Ishikawa (cell line): Measurements from ENCODE around the gene DNAH8.

Source experiments
- CEBPB ChIP-seq: IDR thresholded peaks from 2 replicates; pipeline ENCODE4 v1.6.1; 2012
- CREB1 ChIP-seq: IDR thresholded peaks from 2 replicates; pipeline ENCODE4 v1.6.1; 2012; ENCODE audit warnings: low read depth
- EGR1 ChIP-seq: IDR thresholded peaks from 2 replicates; pipeline ENCODE4 v1.6.1; 2012
- EP300 ChIP-seq: IDR thresholded peaks from 2 replicates; pipeline ENCODE4 v1.6.1; 2012; ENCODE audit warnings: borderline replicate concordance
- FOXM1 ChIP-seq: IDR thresholded peaks from 2 replicates; pipeline ENCODE4 v1.6.1; 2012; ENCODE audit warnings: low read depth, borderline replicate concordance
- MAX ChIP-seq: IDR thresholded peaks from 2 replicates; pipeline ENCODE4 v1.6.1; 2012
- NFIC ChIP-seq: IDR thresholded peaks from 2 replicates; pipeline ENCODE4 v1.6.1; 2012
- RAD21 ChIP-seq: IDR thresholded peaks from 2 replicates; pipeline ENCODE4 v1.6.1; 2012; ENCODE audit warnings: low read depth
- REST ChIP-seq: IDR thresholded peaks from 2 replicates; pipeline ENCODE4 v1.6.1; 2012; ENCODE audit warnings: low read depth, mild to moderate bottlenecking
- TAF1 ChIP-seq: IDR thresholded peaks from 2 replicates; pipeline ENCODE4 v1.6.1; 2012; ENCODE audit warnings: low read depth, mild to moderate bottlenecking
- TCF12 ChIP-seq: IDR thresholded peaks from 2 replicates; pipeline ENCODE4 v1.6.1; 2012; ENCODE audit warnings: low read depth
- TEAD4 ChIP-seq: IDR thresholded peaks from 2 replicates; pipeline ENCODE4 v1.6.1; 2012
- USF1 ChIP-seq: IDR thresholded peaks from 2 replicates; pipeline ENCODE4 v1.6.1; 2012
- YY1 ChIP-seq: IDR thresholded peaks from 2 replicates; pipeline ENCODE4 v1.6.1; 2012; ENCODE audit warnings: low read depth
- ZBTB7A ChIP-seq: IDR thresholded peaks from 2 replicates; pipeline ENCODE4 v1.6.1; 2012; ENCODE audit warnings: low read depth

The DNAH8 gene

GRCh38 chr6:39020136-39020535 is 305.0 kb downstream of the DNAH8 start:
- no peak for TF ChIP-seq TEAD4
- TF ChIP-seq USF1: no peak
- no peak for TF ChIP-seq EP300
- TF ChIP-seq EGR1: no peak
- TF ChIP-seq YY1: no peak
- no peak for TF ChIP-seq ZBTB7A
- no peak for TF ChIP-seq TAF1

- TF ChIP-seq TEAD4 (no peak), ZBTB7A (no peak), NFIC (no peak)
Observed at GRCh38 chr6:39021041-39021440, 305.9 kb downstream of the DNAH8 start.

- TF ChIP-seq FOXM1: no peak
- no peak for TF ChIP-seq EP300
- TF ChIP-seq TEAD4: no peak
- TF ChIP-seq ZBTB7A: no peak
- TF ChIP-seq NFIC: no peak
- TF ChIP-seq USF1: no peak
- no peak for TF ChIP-seq EGR1
- no peak for TF ChIP-seq REST
- no peak for TF ChIP-seq YY1
- no peak for TF ChIP-seq MAX
- no peak for TF ChIP-seq TCF12
- TF ChIP-seq CREB1: no peak
- no peak for TF ChIP-seq CEBPB
- no peak for TF ChIP-seq RAD21
- no peak for TF ChIP-seq TAF1
Observed at GRCh38 chr6:39021779-39022178, 306.7 kb downstream of the DNAH8 start.

- no peak for TF ChIP-seq REST
- TF ChIP-seq MAX: no peak
- no peak for TF ChIP-seq FOXM1
- TF ChIP-seq EP300: no peak
- no peak for TF ChIP-seq TEAD4
- TF ChIP-seq TAF1: no peak
- no peak for TF ChIP-seq NFIC
- TF ChIP-seq YY1: no peak
- TF ChIP-seq TCF12: no peak
- TF ChIP-seq EGR1: no peak
- no peak for TF ChIP-seq CREB1
Observed at GRCh38 chr6:39026175-39026574, 311.1 kb downstream of the DNAH8 start.

- TF ChIP-seq YY1 (no peak), CREB1 (no peak), CEBPB (no peak), RAD21 (peak; percentile 59)
Observed at GRCh38 chr6:39029156-39030011, 314.3 kb downstream of the DNAH8 start.

- TF ChIP-seq USF1 (no peak), TCF12 (no peak), FOXM1 (no peak), TAF1 (no peak), NFIC (no peak), REST (no peak), CREB1 (no peak), TEAD4 (no peak), MAX (no peak), RAD21 (no peak), EGR1 (no peak), YY1 (no peak)
Observed at GRCh38 chr6:39035681-39036080, 320.6 kb downstream of the DNAH8 start.
